ENCODE measurements around the gene APP.

DNA sequence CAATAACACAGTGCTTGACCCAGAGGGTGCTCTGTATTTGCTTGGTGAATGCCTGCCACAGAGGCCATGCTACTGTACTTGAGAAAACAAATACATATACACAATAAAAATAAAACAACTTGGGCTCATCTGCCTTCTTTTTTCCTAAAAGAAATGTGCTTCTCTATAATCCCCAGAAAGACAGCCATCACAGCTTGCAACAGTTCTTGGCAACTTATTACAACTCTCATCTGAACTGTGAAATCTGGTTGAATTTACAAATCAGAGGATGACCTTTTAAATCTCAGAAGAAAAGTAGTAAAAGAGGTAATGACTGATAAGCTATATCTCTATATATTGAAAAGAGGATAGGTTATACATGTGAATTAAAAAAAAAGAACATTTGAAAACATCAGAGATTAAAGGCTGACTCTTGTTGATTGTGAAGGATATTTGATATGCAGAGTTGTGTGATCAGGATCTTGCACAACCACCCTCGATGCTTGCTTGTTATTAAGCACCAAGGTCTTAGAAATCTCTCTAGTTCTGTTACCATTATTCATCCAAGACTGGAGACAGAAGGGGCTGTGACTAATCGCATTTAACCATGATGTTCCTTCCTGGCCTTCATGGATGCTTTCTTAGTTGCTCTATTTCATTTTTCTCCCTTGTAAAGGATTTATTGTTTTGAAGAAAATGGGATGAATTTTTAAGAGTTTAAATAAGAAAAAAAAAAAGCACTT lies 213.4 kb downstream of the APP start:
- TF ChIP-seq, protein P1, sequence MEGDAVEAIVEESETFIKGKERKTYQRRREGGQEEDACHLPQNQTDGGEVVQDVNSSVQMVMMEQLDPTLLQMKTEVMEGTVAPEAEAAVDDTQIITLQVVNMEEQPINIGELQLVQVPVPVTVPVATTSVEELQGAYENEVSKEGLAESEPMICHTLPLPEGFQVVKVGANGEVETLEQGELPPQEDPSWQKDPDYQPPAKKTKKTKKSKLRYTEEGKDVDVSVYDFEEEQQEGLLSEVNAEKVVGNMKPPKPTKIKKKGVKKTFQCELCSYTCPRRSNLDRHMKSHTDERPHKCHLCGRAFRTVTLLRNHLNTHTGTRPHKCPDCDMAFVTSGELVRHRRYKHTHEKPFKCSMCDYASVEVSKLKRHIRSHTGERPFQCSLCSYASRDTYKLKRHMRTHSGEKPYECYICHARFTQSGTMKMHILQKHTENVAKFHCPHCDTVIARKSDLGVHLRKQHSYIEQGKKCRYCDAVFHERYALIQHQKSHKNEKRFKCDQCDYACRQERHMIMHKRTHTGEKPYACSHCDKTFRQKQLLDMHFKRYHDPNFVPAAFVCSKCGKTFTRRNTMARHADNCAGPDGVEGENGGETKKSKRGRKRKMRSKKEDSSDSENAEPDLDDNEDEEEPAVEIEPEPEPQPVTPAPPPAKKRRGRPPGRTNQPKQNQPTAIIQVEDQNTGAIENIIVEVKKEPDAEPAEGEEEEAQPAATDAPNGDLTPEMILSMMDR (IDR thresholded peaks at IDR 0.05; ENCODE audit: low read depth, low read length, poor library complexity, severe bottlenecking) = no peak
- TF ChIP-seq EZH2phosphoT487 (IDR thresholded peaks at IDR 0.05; ENCODE audit: borderline replicate concordance, low read length) = no peak

Measured in DOHH2 (cell line).